ENCODE data around the gene ANP32B.
"Not testable (repeated sequence)": the region's sequence is repeated elsewhere in the genome, so short reads cannot be mapped to it uniquely, and the experiment has no call there.

The ANP32B gene

DNA sequence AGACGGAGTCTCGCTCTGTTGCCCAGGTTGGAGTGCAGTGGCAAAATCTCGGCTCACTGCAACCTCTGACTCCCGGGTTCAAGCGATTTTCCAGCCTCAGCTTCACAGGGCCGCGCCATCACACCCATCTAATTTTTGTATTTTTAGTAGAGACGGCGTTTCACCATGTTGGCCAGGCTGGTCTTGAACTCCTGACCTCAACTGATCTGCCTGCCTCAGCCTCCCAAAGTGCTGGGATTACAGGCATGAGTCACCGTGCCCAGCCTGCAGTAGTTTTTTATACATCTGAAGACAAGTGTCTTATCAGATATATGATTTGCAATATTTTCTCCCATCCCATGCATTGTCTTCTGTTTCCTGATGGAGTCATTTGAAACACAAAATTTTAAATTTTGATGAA is 6.5 kb upstream of the ANP32B start:
- H3K27ac Mint-ChIP-seq; H3K36me3 Mint-ChIP-seq (ENCODE audit: low read depth): not testable (repeated sequence)

GRCh38 chr9:97978371-97979130 is 4.6 kb upstream of the ANP32B start:
- Mint-ChIP-seq H3K27me3 (ENCODE audit: low read depth) (peaks cover 4% of the 10 kb centered on the region), H3K36me3 (ENCODE audit: low read depth) (peaks cover 1% of the 10 kb centered on the region), H3K9me3 (peaks cover 3% of the 10 kb centered on the region), H3K4me1 (ENCODE audit: low read depth) (peaks cover 15% of the 10 kb centered on the region), H3K27ac (peak overlapping the region; percentile 11), H3K4me3 (no peak overlapping the region)
- no peak for DNase-seq (ENCODE audit: low spot score)

More for the DNA sequence above, 6.5 kb upstream of the ANP32B start:
- H3K27me3 Mint-ChIP-seq (ENCODE audit: low read depth): peaks cover 14% of the 10 kb centered on the region
- not testable (repeated sequence) for H3K9me3 Mint-ChIP-seq; DNase-seq (ENCODE audit: low spot score); H3K4me1 Mint-ChIP-seq (ENCODE audit: low read depth); H3K4me3 Mint-ChIP-seq

GRCh38 chr9:97979788-97980478 is 3.2 kb upstream of the ANP32B start:
- peaks cover 2% of the 10 kb centered on the region for H3K27me3 Mint-ChIP-seq (ENCODE audit: low read depth)

GRCh38 chr9:97980479-97980803 is 2.7 kb upstream of the ANP32B start:
- no peaks in the 10 kb centered on the region for H3K27me3 Mint-ChIP-seq (ENCODE audit: low read depth)
- H3K4me1 Mint-ChIP-seq (ENCODE audit: low read depth): peaks cover 17% of the 10 kb centered on the region
- peaks cover 2% of the 10 kb centered on the region for H3K36me3 Mint-ChIP-seq (ENCODE audit: low read depth)
- H3K9me3 Mint-ChIP-seq: no peaks in the 10 kb centered on the region
- H3K4me3 Mint-ChIP-seq: no peak overlapping the region
- no peak for DNase-seq (ENCODE audit: low spot score)
- no peak overlapping the region for H3K27ac Mint-ChIP-seq

More at GRCh38 chr9:97979788-97980478, 3.2 kb upstream of the ANP32B start:
- no peak overlapping the region for H3K27ac Mint-ChIP-seq
- peaks cover 15% of the 10 kb centered on the region for H3K4me1 Mint-ChIP-seq (ENCODE audit: low read depth)
- H3K36me3 Mint-ChIP-seq (ENCODE audit: low read depth): no peaks in the 10 kb centered on the region
- no peak overlapping the region for H3K4me3 Mint-ChIP-seq
- peaks cover 3% of the 10 kb centered on the region for H3K9me3 Mint-ChIP-seq
- DNase-seq (ENCODE audit: low spot score): no peak

DNA sequence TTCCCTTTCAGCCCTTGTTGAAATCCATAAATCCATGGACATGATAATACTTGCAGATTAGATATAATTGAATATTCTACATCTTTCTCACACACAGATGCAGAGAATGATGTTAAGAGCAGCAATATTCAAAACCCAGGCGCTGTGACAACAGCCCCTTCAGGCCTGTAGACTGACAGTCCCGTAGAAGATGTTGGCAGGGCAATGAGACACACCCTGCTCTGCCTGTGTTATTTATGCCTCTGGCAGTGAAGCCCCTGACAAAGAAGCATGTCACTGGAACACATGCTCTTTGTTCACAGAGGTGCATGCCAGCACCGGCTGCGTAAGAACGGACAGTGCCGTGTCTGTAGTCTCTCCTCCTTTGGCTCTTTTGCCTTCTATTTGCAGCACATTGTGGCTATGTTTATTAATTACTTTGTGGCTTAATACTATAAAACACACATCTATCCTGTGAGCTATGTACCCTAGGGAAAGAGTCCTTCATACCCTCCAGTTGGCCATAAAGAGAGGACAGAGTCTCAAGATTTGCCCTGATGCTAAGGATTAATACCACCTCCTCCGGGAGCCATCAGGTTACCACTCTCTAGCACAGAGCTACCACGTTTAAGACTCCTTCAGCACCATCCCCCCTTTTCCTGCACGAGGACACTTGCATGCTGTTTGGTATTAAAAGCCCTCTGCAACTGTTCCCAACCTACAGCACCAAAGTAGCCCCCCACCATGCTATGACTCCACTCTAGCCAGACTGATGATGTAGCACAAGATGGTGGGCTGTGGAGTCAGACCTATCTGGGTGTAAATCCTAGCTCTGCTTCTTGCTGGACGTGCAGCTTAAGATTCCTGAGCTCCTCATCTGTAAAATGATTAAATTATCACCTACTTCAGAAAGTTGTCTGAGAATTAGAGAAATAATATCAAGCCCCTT is 2.0 kb upstream of the ANP32B start:
- Mint-ChIP-seq H3K9me3 (no peaks in the 10 kb centered on the region), H3K4me1 (ENCODE audit: low read depth) (peaks cover 19% of the 10 kb centered on the region), H3K36me3 (ENCODE audit: low read depth) (peaks cover 2% of the 10 kb centered on the region), H3K27me3 (ENCODE audit: low read depth) (no peaks in the 10 kb centered on the region), H3K4me3 (no peak overlapping the region), H3K27ac (no peak overlapping the region)
- DNase-seq (ENCODE audit: low spot score): no peak

- Mint-ChIP-seq H3K4me1 (ENCODE audit: low read depth) (peaks cover 26% of the 10 kb centered on the region), H3K27me3 (ENCODE audit: low read depth) (no peaks in the 10 kb centered on the region), H3K27ac (peak overlapping the region; percentile 80), H3K4me3 (peak overlapping the region; percentile 84), H3K9me3 (no peaks in the 10 kb centered on the region), H3K36me3 (ENCODE audit: low read depth) (peaks cover 5% of the 10 kb centered on the region)
- DNase-seq (ENCODE audit: low spot score): no peak
Observed at GRCh38 chr9:97981846-97982682, 1.1 kb upstream of the ANP32B start.

GRCh38 chr9:97983589-97984187 is 547 bp downstream of the ANP32B start:
- Mint-ChIP-seq H3K9me3 (no peaks in the 10 kb centered on the region), H3K36me3 (ENCODE audit: low read depth) (peaks cover 5% of the 10 kb centered on the region), H3K27ac (peak overlapping the region; percentile 88), H3K4me3 (peak overlapping the region; percentile 77), H3K4me1 (ENCODE audit: low read depth) (peaks cover 37% of the 10 kb centered on the region), H3K27me3 (ENCODE audit: low read depth) (no peaks in the 10 kb centered on the region)
- no peak for DNase-seq (ENCODE audit: low spot score)

DNA sequence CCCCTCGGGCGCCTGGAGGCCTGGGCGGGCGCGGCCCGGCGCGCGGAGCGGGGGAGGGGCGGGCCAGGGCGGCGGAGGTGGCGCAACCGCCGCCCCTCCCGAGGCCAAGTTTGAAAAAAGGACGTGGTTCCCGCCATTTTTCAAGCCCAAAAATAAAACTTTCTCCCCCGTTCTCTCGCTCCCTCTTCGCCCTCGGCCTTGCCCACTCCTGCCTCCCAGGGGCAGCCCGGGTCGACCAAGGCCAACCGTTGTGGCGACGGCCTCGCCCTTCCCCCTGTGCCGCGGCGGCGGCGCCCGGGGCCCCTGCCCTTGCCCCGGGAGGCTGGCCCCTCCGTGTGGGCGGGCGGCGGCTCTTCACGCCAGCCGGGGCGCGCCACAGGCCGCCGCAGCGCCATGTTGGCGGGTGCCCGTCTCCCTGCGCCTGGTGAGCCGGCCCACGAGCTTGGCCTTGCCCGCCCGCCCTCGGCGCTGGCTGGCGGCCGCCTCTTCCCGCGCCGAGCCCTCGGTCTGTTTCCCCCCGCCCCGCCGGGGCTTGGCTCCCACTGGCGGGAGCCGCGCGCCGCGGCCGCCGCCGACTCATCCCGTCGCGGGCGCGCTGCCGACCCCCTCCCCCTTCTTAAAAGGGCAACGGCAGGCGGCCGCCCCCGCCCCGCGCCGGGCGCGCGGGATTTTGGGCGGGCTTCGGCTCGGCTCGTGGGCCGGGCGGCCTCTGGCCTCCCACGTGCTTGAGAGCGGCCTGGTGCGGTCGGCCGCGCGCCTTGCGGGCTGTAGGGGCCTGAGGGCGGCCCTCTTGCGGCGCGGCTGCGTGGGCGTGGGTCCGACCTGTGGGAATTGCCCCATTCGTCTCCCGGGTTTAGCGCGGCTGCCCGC is 1.3 kb downstream of the ANP32B start:
- Mint-ChIP-seq H3K27me3 (ENCODE audit: low read depth) (no peaks in the 10 kb centered on the region), H3K4me1 (ENCODE audit: low read depth) (peaks cover 43% of the 10 kb centered on the region), H3K36me3 (ENCODE audit: low read depth) (peaks cover 5% of the 10 kb centered on the region), H3K27ac (peak overlapping the region; percentile 67), H3K9me3 (no peaks in the 10 kb centered on the region), H3K4me3 (peak overlapping the region; percentile 57)
- peak; percentile 86 for DNase-seq (ENCODE audit: low spot score)

DNA sequence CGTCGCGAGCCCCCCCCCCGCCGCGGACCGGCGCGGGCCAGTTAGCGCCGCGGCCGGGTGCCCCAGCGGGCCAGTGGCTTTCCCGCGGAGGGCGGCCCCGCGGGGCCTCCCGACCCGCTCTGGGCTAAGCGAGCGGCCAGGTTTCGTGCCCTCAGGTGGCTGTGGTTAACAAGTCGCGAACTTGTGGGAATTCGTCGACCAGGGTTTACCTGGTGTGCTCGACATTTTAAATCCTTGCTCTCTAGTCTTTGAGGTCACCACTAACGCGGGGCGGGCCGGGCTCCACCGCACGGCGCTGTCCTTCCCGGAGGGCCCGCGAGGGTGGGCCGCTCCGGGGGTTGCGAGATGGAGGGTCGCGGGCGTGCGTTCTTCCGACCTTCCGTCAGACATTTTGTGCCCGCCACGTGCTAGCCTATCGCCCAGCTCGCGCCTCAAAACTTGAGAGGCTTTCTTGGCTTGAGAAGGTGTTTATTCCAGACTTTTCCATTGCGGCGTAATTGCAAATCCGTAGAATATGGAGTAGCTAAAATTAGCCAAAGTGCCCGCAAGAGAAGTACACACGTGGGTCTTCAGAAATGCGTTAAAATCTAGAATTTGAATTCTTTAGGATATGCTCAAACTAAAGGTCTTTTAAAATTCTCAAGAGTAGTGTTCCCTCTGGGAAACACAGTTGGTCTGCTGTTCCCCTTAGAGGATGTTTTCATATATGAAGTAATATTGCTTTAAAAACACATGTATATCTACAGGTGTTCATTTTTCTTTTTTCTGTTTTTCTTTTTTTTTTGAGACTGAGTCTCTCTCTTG is 2.1 kb downstream of the ANP32B start:
- H3K4me3 Mint-ChIP-seq: peak overlapping the region; percentile 86
- H3K36me3 Mint-ChIP-seq (ENCODE audit: low read depth): peaks cover 5% of the 10 kb centered on the region
- H3K27me3 Mint-ChIP-seq (ENCODE audit: low read depth): no peaks in the 10 kb centered on the region
- H3K9me3 Mint-ChIP-seq: no peaks in the 10 kb centered on the region
- no peak for DNase-seq (ENCODE audit: low spot score)
- H3K4me1 Mint-ChIP-seq (ENCODE audit: low read depth): peaks cover 48% of the 10 kb centered on the region
- H3K27ac Mint-ChIP-seq: peak overlapping the region; percentile 83

GRCh38 chr9:97987487-97987886 is 4.3 kb downstream of the ANP32B start:
- H3K27me3 Mint-ChIP-seq (ENCODE audit: low read depth): no peaks in the 10 kb centered on the region
- no peak for DNase-seq (ENCODE audit: low spot score)
- peaks cover 52% of the 10 kb centered on the region for H3K4me1 Mint-ChIP-seq (ENCODE audit: low read depth)
- peak overlapping the region; percentile 2 for H3K27ac Mint-ChIP-seq
- H3K4me3 Mint-ChIP-seq: peak overlapping the region; percentile 37
- H3K36me3 Mint-ChIP-seq (ENCODE audit: low read depth): peaks cover 6% of the 10 kb centered on the region
- no peaks in the 10 kb centered on the region for H3K9me3 Mint-ChIP-seq

GRCh38 chr9:97990259-97990658 is 7.1 kb downstream of the ANP32B start:
- H3K27me3 Mint-ChIP-seq (ENCODE audit: low read depth): no peaks in the 10 kb centered on the region
- peak overlapping the region; percentile 12 for H3K4me3 Mint-ChIP-seq
- peak overlapping the region; percentile 33 for H3K27ac Mint-ChIP-seq
- DNase-seq (ENCODE audit: low spot score): no peak
- no peaks in the 10 kb centered on the region for H3K9me3 Mint-ChIP-seq
- peaks cover 17% of the 10 kb centered on the region for H3K36me3 Mint-ChIP-seq (ENCODE audit: low read depth)
- H3K4me1 Mint-ChIP-seq (ENCODE audit: low read depth): peaks cover 68% of the 10 kb centered on the region

- no peaks in the 10 kb centered on the region for H3K9me3 Mint-ChIP-seq
- peak overlapping the region; percentile 35 for H3K4me3 Mint-ChIP-seq
- H3K4me1 Mint-ChIP-seq (ENCODE audit: low read depth): peaks cover 59% of the 10 kb centered on the region
- no peaks in the 10 kb centered on the region for H3K27me3 Mint-ChIP-seq (ENCODE audit: low read depth)
- no peak for DNase-seq (ENCODE audit: low spot score)
- H3K27ac Mint-ChIP-seq: peak overlapping the region; percentile 35
- peaks cover 22% of the 10 kb centered on the region for H3K36me3 Mint-ChIP-seq (ENCODE audit: low read depth)
Observed at GRCh38 chr9:97991818-97992217, 8.7 kb downstream of the ANP32B start.

All from T-helper 2 cell treated with Interferon-gamma antibody and Interleukin-4, amounts not matched to agents 5 μg/mL and 100 μg/mL, for 36 hours (primary cell).